HCT116 (cell line): ENCODE measurements around the gene RPL35. TPM values are rescaled to one million over a fixed set of nuclear protein-coding genes. Genes with fewer than 3 reads are reported as not detected.
A peak's percentile ranks its signal among the peaks of the same experiment; 100 is the strongest.

Source experiments
- ATAC-seq: fragments of 200-7000 bp; cut with Tn5 transposase; 2 replicates; pipeline ENCODE4 v1.9.1; 2020; ENCODE audit warnings: mild to moderate bottlenecking, moderate library complexity
- Bru-seq: library from RNA; stranded (reverse); fragments of 400-500 nt; gene quantifications from one replicate; lab custom pipeline; 2021; lab: Mats Ljungman, UMichigan
- BruChase-seq, 2 experiments: library from RNA; stranded (reverse); fragments of 400-500 nt; gene quantifications; one replicate each; lab custom pipeline; 2021; lab: Mats Ljungman, UMichigan
- BruUV-seq: library from RNA; stranded (reverse); fragments of 400-500 nt; replicated peaks from 2 replicates; lab custom pipeline; 2021; lab: Mats Ljungman, UMichigan
- CTCF ChIA-PET: fragments of 300-600 bp; sonication (Branson Sonifier 250); formaldehyde crosslinking; loops from one replicate; lab custom pipeline; 2021; ENCODE audit warnings: antibody characterized with exemption; lab: Charles Lee
- POLR2A ChIA-PET: fragments of 300-600, 350-600 bp; sonication (Branson Sonifier 250); formaldehyde crosslinking; loops from one replicate; lab custom pipeline; 2021; ENCODE audit warnings: antibody characterized with exemption; lab: Charles Lee
- RAD21 ChIA-PET, 2 experiments: fragments of 300-600 bp; sonication (Branson Sonifier 250); formaldehyde crosslinking; loops; one replicate each; lab custom pipeline; 2023; ENCODE audit warnings: low total read pairs in 2 of 2; ENCODE audit not compliant: uncharacterized antibody in 2 of 2, unreplicated experiment in 2 of 2, low non-redundant PET in 1 of 2; lab: Charles Lee
- DNase-seq: peaks from one replicate; pipeline ENCODE4 v3.0.0-alpha.2; 2010; ENCODE audit warnings: low read depth, low spot score
- H2AFZ ChIP-seq: fragments of 200-600 bp; shearing (Covaris generic), sonication (generic); 2 replicates; pipeline ENCODE4 v1.6.1; 2017; ENCODE audit warnings: low read depth, mixed run types, mixed read lengths, antibody characterized with exemption, low read length; ENCODE audit not compliant: poor library complexity, severe bottlenecking
- H3K27ac ChIP-seq: 2 replicates; pipeline ENCODE4 v1.5.1; 2012; ENCODE audit warnings: low read depth, low read length
- H3K27me3 ChIP-seq: fragments of 200-600 bp; sonication (generic); 2 replicates; pipeline ENCODE4 v1.6.1; 2016; ENCODE audit warnings: mixed run types, low read length, mixed read lengths; ENCODE audit not compliant: insufficient read depth
- H3K36me3 ChIP-seq, 2 experiments: fragments of 200-500 bp in 1 of 2; fragments of 200-600 bp in 1 of 2; sonication (Bioruptor generic) in 1 of 2; sonication (generic) in 1 of 2; 2 replicates each; pipeline versions ENCODE4 v1.5.1 to v1.6.1; 2014 to 2016; ENCODE audit warnings: low read length in 2 of 2, inconsistent platforms in 1 of 2, mixed read lengths in 1 of 2, mixed run types in 1 of 2; ENCODE audit not compliant: insufficient read depth in 2 of 2, control insufficient read depth in 1 of 2
- H3K4me1 ChIP-seq, 2 experiments: fragments of 200-600 bp in 1 of 2; sonication (generic) in 1 of 2; 2 replicates each; pipeline versions ENCODE4 v1.5.1 to v1.6.1; 2012 to 2017; ENCODE audit warnings: low read length in 2 of 2, inconsistent platforms in 1 of 2, mild to moderate bottlenecking in 1 of 2, mixed read lengths in 1 of 2, mixed run types in 1 of 2, moderate library complexity in 1 of 2; ENCODE audit not compliant: insufficient read depth in 2 of 2, control insufficient read depth in 1 of 2
- H3K4me2 ChIP-seq: fragments of 200-600 bp; sonication (generic); 2 replicates; pipeline ENCODE4 v1.6.1; 2017; ENCODE audit warnings: mixed run types, low read length, mixed read lengths
- H3K4me3 ChIP-seq, 2 experiments: fragments of 200-600 bp in 1 of 2; sonication (generic) in 1 of 2; replicated peaks in 1 of 2; 2 replicates each; pipeline ENCODE4 v1.5.1; 2011 to 2016; ENCODE audit warnings: low read length in 2 of 2, control low read depth in 1 of 2, low read depth in 1 of 2, mild to moderate bottlenecking in 1 of 2, mixed read lengths in 1 of 2, mixed run types in 1 of 2
- H3K79me2 ChIP-seq: fragments of 200-600 bp; sonication (generic); 2 replicates; pipeline ENCODE4 v1.6.1; 2017; ENCODE audit warnings: mild to moderate bottlenecking, mixed run types, low read length, moderate library complexity, mixed read lengths; ENCODE audit not compliant: insufficient read depth
- H3K9ac ChIP-seq: fragments of 200-600 bp; sonication (generic); 2 replicates; pipeline ENCODE4 v1.6.1; 2016; ENCODE audit warnings: low read length, mixed read lengths
- H3K9me2 ChIP-seq: fragments of 200-600 bp; sonication (generic), shearing (Covaris generic); 2 replicates; pipeline ENCODE4 v1.6.1; 2017; ENCODE audit warnings: mixed run types, mild to moderate bottlenecking, moderate library complexity; ENCODE audit not compliant: insufficient read depth
- H3K9me3 ChIP-seq, 2 experiments: fragments of 200-500 bp in 1 of 2; fragments of 200-600 bp in 1 of 2; sonication (Bioruptor generic) in 1 of 2; sonication (generic) in 1 of 2; 2 replicates each; pipeline ENCODE4 v1.6.1; 2014 to 2017; ENCODE audit warnings: low read length in 2 of 2, mixed read lengths in 2 of 2, inconsistent platforms in 1 of 2, low read depth in 1 of 2, mild to moderate bottlenecking in 1 of 2, mixed run types in 1 of 2, moderate library complexity in 1 of 2; ENCODE audit not compliant: control insufficient read depth in 1 of 2, insufficient read depth in 1 of 2
- H4K20me1 ChIP-seq: fragments of 200-600 bp; sonication (generic), shearing (Covaris generic); 2 replicates; pipeline ENCODE4 v1.6.1; 2017; ENCODE audit warnings: mixed run types, mild to moderate bottlenecking, moderate library complexity; ENCODE audit not compliant: insufficient read depth
- ATF3 ChIP-seq: IDR thresholded peaks from 2 replicates; pipeline ENCODE4 v1.6.1; 2012
- CBX3 ChIP-seq: IDR thresholded peaks from 2 replicates; pipeline ENCODE4 v1.6.1; 2012; ENCODE audit warnings: low read depth
- CEBPB ChIP-seq: IDR thresholded peaks from 2 replicates; pipeline ENCODE4 v1.6.1; 2012; ENCODE audit warnings: low read depth
- CTCF ChIP-seq, 3 experiments: fragments of 200-600 bp in 1 of 3; sonication (generic) in 1 of 3; IDR thresholded peaks in 2 of 3; conservative IDR thresholded peaks in 1 of 3; 2 replicates each; pipeline ENCODE4 v1.5.1; 2012 to 2017; ENCODE audit warnings: low read depth in 2 of 3, low read length in 2 of 3, antibody characterized with exemption in 1 of 3, borderline replicate concordance in 1 of 3, control low read depth in 1 of 3, mild to moderate bottlenecking in 1 of 3, mixed read lengths in 1 of 3, mixed run types in 1 of 3, moderate library complexity in 1 of 3; ENCODE audit not compliant: insufficient read depth in 1 of 3
- EGR1 ChIP-seq: IDR thresholded peaks from 2 replicates; pipeline ENCODE4 v1.6.1; 2012; ENCODE audit warnings: low read depth
- ELF1 ChIP-seq: IDR thresholded peaks from 2 replicates; pipeline ENCODE4 v1.6.1; 2012; ENCODE audit warnings: low read depth, borderline replicate concordance
- EZH2 ChIP-seq: fragments of 200-600 bp; sonication (generic); IDR thresholded peaks from 2 replicates; pipeline ENCODE4 v1.6.1; 2017; ENCODE audit warnings: antibody characterized with exemption, mixed run types
- EZH2phosphoT487 ChIP-seq: fragments of 200-600 bp; IDR thresholded peaks from 2 replicates; pipeline ENCODE4 v1.6.1; 2018; ENCODE audit warnings: antibody characterized with exemption, borderline replicate concordance
- FOSL1 ChIP-seq: IDR thresholded peaks from 2 replicates; pipeline ENCODE4 v1.6.1; 2012; ENCODE audit warnings: low read depth
- JUND ChIP-seq: IDR thresholded peaks from 2 replicates; pipeline ENCODE4 v1.6.1; 2012
- MAX ChIP-seq: IDR thresholded peaks from 2 replicates; pipeline ENCODE4 v1.6.1; 2012
- POLR2A ChIP-seq: IDR thresholded peaks from 2 replicates; pipeline ENCODE4 v1.7.0; 2011; ENCODE audit warnings: borderline replicate concordance; ENCODE audit not compliant: insufficient read depth, insufficient read length; ENCODE audit errors: extremely low read depth
- POLR2AphosphoS5 ChIP-seq: IDR thresholded peaks from 2 replicates; pipeline ENCODE4 v1.6.1; 2011; ENCODE audit warnings: mild to moderate bottlenecking, low read depth, low read length, moderate library complexity
- RAD21 ChIP-seq: IDR thresholded peaks from 2 replicates; pipeline ENCODE4 v1.6.1; 2012; ENCODE audit warnings: low read depth, mild to moderate bottlenecking
- SIN3A ChIP-seq: IDR thresholded peaks from 2 replicates; pipeline ENCODE4 v1.6.1; 2012; ENCODE audit warnings: low read depth
- SP1 ChIP-seq: IDR thresholded peaks from 2 replicates; pipeline ENCODE4 v1.6.1; 2012; ENCODE audit warnings: low read depth
- SRF ChIP-seq: IDR thresholded peaks from 2 replicates; pipeline ENCODE4 v1.6.1; 2012; ENCODE audit warnings: low read depth
- TCF7L2 ChIP-seq: IDR thresholded peaks from 2 replicates; pipeline ENCODE4 v1.7.0; 2011; ENCODE audit warnings: borderline replicate concordance, inconsistent platforms; ENCODE audit not compliant: insufficient read depth, insufficient read length; ENCODE audit errors: extremely low read depth
- ZBTB33 ChIP-seq: IDR thresholded peaks from 2 replicates; pipeline ENCODE4 v1.6.1; 2011; ENCODE audit warnings: mild to moderate bottlenecking, low read length, moderate library complexity; ENCODE audit not compliant: insufficient replicate concordance; ENCODE audit errors: extremely low read depth
- ZFX ChIP-seq: fragments of 450-650 bp; IDR thresholded peaks from 2 replicates; pipeline ENCODE4 v1.6.1; 2017
- ZNF274 ChIP-seq: fragments of 200-500 bp; sonication (Bioruptor generic); IDR thresholded peaks from 2 replicates; pipeline ENCODE4 v1.6.1; 2014; ENCODE audit warnings: mild to moderate bottlenecking, low read depth, low read length, inconsistent platforms
- intact Hi-C: fragments of 100-400 bp; cut with micrococcal nuclease; formaldehyde crosslinking; loops from 2 replicates; pipeline ENCODE4 v1.10.0; 2022
- long read RNA-seq: library from polyadenylated mRNA; unstranded; transcript quantifications from one replicate; pipeline ENCODE4 v2.0.0, GENCODE V29; 2021; ENCODE audit not compliant: unreplicated experiment
- polyA plus RNA-seq: library from polyadenylated mRNA; unstranded; fragments of >200 nt; gene quantifications from 2 replicates; pipeline ENCODE4 v1.2.1, GENCODE V29; 2012; ENCODE audit warnings: missing spikeins
- total RNA-seq: library from RNA; stranded (reverse); gene quantifications from one replicate; pipeline ENCODE4 v1.2.1, GENCODE V29; 2021; ENCODE audit not compliant: unreplicated experiment

RPL35 gene
- 1,754 TPM for total RNA-seq
- 2,813 and 3,271 TPM in 2 replicates for polyA plus RNA-seq
- percentile 99 among the genes with signal in this experiment for Bru-seq, nascent RNA
- BruChase-seq, experiment 1, labeled RNA remaining after a 6-hour chase = percentile 99 among the genes with signal in this experiment
- percentile 99 among the genes with signal in this experiment for BruChase-seq, experiment 2, labeled RNA remaining after a 2-hour chase
- long read RNA-seq, transcript RPL35-203 (3 exons, 785 nt) = minor isoform, 80 of 937 reads
- long read RNA-seq, transcript RPL35-201 (4 exons, 455 nt) = major isoform, 689 of 937 reads
- long read RNA-seq, partial matches to known transcripts = 162 of 937 reads
- long read RNA-seq, other reads (novel, unspliced or antisense) = 4 of 937 reads

- intact Hi-C loops = no loop called here
- TF ChIP-seq EZH2 (no peak), FOSL1 (no peak), TCF7L2 (peak; percentile 10), MAX (no peak), ZFX (peak; percentile 97; the same call in 1 of the 2 replicates), EGR1 (no peak), ZBTB33 (peak; percentile 12), ZNF274 (no peak), JUND (no peak), ATF3 (no peak), ELF1 (no peak), RAD21 (no peak), POLR2AphosphoS5 (peak; percentile 96), CEBPB (no peak), EZH2phosphoT487 (no peak), SIN3A (no peak), CBX3 (no peak), SRF (no peak), CTCF (IDR thresholded peaks at IDR 0.05 in 2 of 3, conservative IDR thresholded peaks at IDR 0.05 in 1 of 3; ENCODE audit: borderline replicate concordance in 1 of 3, insufficient read depth in 1 of 3, low read depth in 2 of 3, low read length in 2 of 3) (peak in 2 of 3 experiments; percentile 15; a peak in 1 of 6 replicates), POLR2A (peak; percentile 92), SP1 (no peak)
These were observed at the start of gene RPL35, which contains the start of gene ARPC5L for GRCh38 chr9:124861342-124862229. Gene RPL35 (minus strand): TSS chr9:124861957. CDS start chr9:124861912, 45 bp downstream. Gene ARPC5L (plus strand): TSS chr9:124862130. CDS start chr9:124869291, 7,161 bp downstream.

More at GRCh38 chr9:124861342-124862229, at the start of gene RPL35, which contains the start of gene ARPC5L:
- RAD21 ChIA-PET = interaction anchor here in 1 of 2 experiments (1.2 kb wide), 1 partner anchor 9 kb away, joined by 6 read pairs; the partner anchor contains the start of gene WDR38
- peaks cover 41% of the 10 kb centered on the region for H4K20me1 ChIP-seq
- peak within 1 kb of the TSS; percentile 92 for H3K9ac ChIP-seq
- H2AFZ ChIP-seq = peak within 1 kb of the TSS; percentile 82
- no peaks in the 10 kb centered on the region for H3K9me2 ChIP-seq
- H3K4me2 ChIP-seq = peak within 1 kb of the TSS; percentile 96
- DNase-seq (peak; percentile 83), ATAC-seq (peak; percentile 87)
- H3K4me3 ChIP-seq = peak within 1 kb of the TSS; percentile 89 to 100
- POLR2A ChIA-PET = interaction anchor here (0.7 to 2.6 kb wide), 10 partner anchors 9 to 500 kb away, joined by 3 to 11 read pairs (median 5); partner anchors contain the start of genes HSPA5, NR6A1 and WDR38
- H3K36me3 ChIP-seq = peaks cover 33 to 46% of the 10 kb centered on the region in 2 experiments
- no peaks in the 10 kb centered on the region for H3K9me3 ChIP-seq
- H3K27ac ChIP-seq = peak within 1 kb of the TSS; percentile 96
- peaks cover 19 to 57% of the 10 kb centered on the region in 2 experiments for H3K4me1 ChIP-seq
- CTCF ChIA-PET = interaction anchor here (1.3 to 2.3 kb wide), 5 partner anchors 9 to 90 kb away, joined by 4 to 25 read pairs (median 6); partner anchors contain the start of genes NR6A1 and WDR38
- peaks cover 43% of the 10 kb centered on the region for H3K79me2 ChIP-seq
- no peaks in the 10 kb centered on the region for H3K27me3 ChIP-seq
- BruUV-seq = TSS peak; percentile 50
